HFF-Myc (cell line): ENCODE results near the gene PPP1R2B.

ENCODE experiments used
- DNase-seq: peaks from one replicate; pipeline ENCODE4 v3.0.0-alpha.2; 2011; ENCODE audit warnings: low read depth; ENCODE audit errors: extremely low read depth
- H3K4me3 ChIP-seq: replicated peaks from 2 replicates; pipeline ENCODE4 v1.5.1; 2011; ENCODE audit warnings: low read depth, mild to moderate bottlenecking, control low read depth, low read length
- TF ChIP-seq, protein P1 (sequence below): IDR thresholded peaks from 2 replicates; pipeline ENCODE4 v1.5.1; 2012; ENCODE audit warnings: mild to moderate bottlenecking, low read depth, low read length, control low read depth; ENCODE audit errors: missing control alignments

The PPP1R2B gene

DNA sequence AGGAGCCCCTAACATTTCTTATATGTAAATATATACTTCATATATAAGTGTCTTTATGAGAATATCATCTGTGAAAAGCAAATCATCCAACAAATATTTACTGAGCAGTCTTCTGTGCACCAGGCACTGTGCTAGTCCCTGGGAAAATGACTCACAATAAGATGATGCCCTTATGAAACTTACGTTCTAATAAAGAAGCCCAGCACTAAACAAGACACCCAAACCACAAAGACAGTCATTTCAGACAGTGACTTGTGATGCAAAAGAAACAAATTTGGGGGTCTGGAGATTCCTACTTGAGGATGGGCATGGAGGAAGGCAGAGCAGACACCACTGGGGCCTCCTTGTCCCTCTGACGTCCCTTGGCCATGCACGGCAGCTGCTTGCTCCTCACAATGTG lies 30.6 kb upstream of the PPP1R2B start:
- TF ChIP-seq, protein P1, sequence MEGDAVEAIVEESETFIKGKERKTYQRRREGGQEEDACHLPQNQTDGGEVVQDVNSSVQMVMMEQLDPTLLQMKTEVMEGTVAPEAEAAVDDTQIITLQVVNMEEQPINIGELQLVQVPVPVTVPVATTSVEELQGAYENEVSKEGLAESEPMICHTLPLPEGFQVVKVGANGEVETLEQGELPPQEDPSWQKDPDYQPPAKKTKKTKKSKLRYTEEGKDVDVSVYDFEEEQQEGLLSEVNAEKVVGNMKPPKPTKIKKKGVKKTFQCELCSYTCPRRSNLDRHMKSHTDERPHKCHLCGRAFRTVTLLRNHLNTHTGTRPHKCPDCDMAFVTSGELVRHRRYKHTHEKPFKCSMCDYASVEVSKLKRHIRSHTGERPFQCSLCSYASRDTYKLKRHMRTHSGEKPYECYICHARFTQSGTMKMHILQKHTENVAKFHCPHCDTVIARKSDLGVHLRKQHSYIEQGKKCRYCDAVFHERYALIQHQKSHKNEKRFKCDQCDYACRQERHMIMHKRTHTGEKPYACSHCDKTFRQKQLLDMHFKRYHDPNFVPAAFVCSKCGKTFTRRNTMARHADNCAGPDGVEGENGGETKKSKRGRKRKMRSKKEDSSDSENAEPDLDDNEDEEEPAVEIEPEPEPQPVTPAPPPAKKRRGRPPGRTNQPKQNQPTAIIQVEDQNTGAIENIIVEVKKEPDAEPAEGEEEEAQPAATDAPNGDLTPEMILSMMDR = no peak
- no peak for DNase-seq
- no peak overlapping the region for H3K4me3 ChIP-seq

DNA sequence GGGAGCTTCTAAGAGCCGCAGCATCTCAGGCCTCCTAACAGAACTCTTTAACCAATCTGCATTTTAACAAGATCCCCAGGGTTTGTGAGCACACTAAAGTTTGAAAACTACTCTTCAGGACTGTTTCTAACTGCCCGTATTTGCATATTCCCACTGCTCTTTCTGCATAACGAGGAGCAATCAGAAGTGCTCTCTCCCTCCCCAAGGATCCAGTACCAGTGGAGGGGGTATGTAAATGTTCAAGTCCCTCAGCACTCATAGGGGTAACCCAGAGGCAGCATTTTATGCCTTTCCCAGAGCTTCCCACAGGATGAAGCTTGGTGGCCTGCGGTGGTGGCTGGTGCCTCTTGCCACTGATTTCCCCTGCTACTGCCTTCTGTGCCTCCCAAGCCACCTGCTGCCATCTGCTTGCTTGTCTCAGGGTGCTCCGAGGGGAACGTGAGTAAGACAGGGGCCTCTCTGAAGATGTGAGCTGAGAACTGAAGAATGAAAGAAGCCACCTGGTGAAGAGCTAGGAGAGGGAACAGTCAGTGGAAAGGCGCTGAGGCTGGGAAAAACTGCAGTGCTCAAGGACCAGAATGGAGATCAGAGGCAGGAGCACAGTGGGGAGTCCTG lies 30.0 kb upstream of the PPP1R2B start:
- DNase-seq = no peak
- H3K4me3 ChIP-seq = no peak overlapping the region
- TF ChIP-seq, protein P1 = no peak

DNA sequence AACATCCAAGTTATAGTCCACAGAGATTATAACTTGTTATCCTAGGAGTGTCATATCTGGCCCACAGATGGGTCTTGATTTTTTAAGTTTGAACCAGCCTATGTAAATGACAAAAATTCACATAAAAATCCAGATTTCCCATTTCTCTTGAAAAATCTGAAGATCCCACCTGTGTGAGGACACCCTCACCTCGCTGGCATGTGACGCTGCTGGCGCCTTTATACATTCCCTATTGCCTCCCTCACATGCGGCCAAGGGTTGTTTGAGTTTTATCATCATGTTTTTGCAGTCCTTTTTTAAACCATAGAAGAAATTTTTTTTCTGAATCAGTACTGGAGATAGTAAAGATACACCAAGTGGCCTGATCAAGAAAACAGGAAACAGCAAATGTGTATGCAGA lies 25.9 kb upstream of the PPP1R2B start:
- TF ChIP-seq, protein P1 = no peak

DNA sequence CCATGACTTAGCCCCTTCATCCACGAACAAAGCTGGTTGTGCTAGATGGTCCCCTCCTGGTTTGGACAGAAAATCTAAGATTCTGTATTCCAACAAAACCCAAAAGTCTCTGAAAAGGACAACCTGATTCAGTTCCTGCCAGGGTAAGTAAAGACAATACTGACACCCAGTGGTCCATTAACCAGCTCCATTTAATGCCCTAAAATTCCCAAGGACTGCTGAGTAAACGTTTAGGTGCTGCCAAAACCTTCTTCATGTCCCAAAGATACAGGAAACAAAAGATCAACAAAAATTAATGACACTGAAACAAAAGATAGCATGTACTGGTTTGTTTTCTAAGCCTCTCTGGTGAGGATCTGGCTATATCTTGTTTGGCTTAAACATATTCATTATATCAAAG lies 25.3 kb upstream of the PPP1R2B start:
- H3K4me3 ChIP-seq = no peak overlapping the region
- TF ChIP-seq, protein P1 = peak; percentile 38
- peak; percentile 29 for DNase-seq

More for the DNA sequence above, 25.9 kb upstream of the PPP1R2B start:
- no peak for DNase-seq
- H3K4me3 ChIP-seq = no peak overlapping the region

DNA sequence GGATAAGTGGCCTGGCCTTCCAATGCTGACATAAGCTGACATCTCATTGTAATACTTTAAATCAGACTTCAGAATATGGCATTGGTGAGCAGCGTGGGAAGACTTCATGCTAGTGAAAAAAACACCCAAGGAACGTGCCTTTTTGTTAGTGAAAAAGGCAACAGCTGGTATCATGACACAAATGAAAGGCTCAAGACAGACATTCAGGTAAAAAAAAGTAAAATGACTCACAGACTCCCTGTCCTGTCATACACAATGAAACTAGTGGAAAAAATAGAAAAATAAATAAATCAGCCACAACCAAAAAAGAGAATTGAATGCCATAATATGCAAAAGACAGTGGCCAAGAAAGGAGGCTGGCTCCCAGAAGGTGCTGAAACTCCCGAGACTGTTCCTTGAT lies 24.4 kb upstream of the PPP1R2B start:
- TF ChIP-seq, protein P1 = no peak
- no peak for DNase-seq
- no peak overlapping the region for H3K4me3 ChIP-seq

DNA sequence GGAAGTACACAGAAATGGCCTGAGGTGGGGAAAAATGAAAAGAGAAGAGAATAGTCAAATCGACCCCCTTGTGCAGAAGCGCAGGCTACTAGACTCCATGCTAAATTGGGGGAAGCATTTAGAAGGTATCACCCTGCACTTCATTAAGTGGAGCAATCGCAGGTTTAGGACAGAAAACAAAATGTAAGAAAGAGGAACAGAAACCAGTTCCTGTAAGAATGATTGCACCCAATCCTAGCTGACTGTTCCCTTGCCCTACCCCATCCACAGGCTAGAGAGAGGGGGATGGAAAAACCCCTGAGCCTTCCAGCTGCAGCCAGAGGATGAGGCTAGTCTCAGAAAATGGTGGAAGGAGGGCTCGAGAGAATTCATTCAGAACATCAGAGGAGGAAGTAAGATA lies 23.9 kb upstream of the PPP1R2B start:
- no peak for DNase-seq
- no peak overlapping the region for H3K4me3 ChIP-seq
- TF ChIP-seq, protein P1 = no peak

DNA sequence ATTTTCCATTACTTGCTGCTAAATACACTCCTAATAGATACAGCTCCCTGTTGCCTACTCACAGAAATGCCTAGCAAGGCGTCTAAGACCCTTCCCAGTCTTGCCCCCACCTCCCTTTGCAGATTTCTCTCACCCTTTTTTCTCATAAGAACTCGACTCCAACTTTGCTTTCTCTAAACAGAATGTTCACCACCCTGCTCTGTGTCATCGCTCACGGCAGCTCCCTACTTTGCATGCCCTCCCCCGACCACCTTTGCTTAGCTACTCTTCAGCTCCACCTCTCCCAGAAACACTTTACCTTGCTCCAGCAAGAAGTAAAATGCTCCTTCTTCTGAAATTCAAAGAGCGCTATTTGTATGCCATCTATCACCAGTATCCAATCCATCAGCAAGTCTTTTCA lies 15.2 kb upstream of the PPP1R2B start:
- DNase-seq = no peak
- TF ChIP-seq, protein P1 = no peak
- H3K4me3 ChIP-seq = no peak overlapping the region
